Osteocyte (in vitro differentiated cells): ENCODE measurements around the gene MCF2L2. TPM values are rescaled to one million over a fixed set of nuclear protein-coding genes. Genes with fewer than 3 reads are reported as not detected.

Experiments used
- DNase-seq: peaks from one replicate; pipeline ENCODE4 v3.0.0; 2021; ENCODE audit warnings: mixed read lengths; ENCODE audit not compliant: unreplicated experiment; ENCODE audit errors: extremely low spot score
- H3K27ac Mint-ChIP-seq: one replicate; pipeline ENCODE4 v1.8.0; 2021; ENCODE audit warnings: mild to moderate bottlenecking, mixed read lengths; ENCODE audit not compliant: unreplicated experiment
- H3K27me3 Mint-ChIP-seq: one replicate; pipeline ENCODE4 v1.8.0; 2021; ENCODE audit warnings: mixed read lengths; ENCODE audit not compliant: unreplicated experiment
- H3K36me3 Mint-ChIP-seq: one replicate; pipeline ENCODE4 v1.8.0; 2021; ENCODE audit warnings: mixed read lengths; ENCODE audit not compliant: unreplicated experiment
- H3K4me1 Mint-ChIP-seq: one replicate; pipeline ENCODE4 v1.8.0; 2021; ENCODE audit warnings: mixed read lengths; ENCODE audit not compliant: unreplicated experiment
- H3K4me3 Mint-ChIP-seq: one replicate; pipeline ENCODE4 v1.8.0; 2021; ENCODE audit warnings: mild to moderate bottlenecking, moderate library complexity, mixed read lengths; ENCODE audit not compliant: unreplicated experiment
- H3K9me3 Mint-ChIP-seq: one replicate; pipeline ENCODE4 v1.8.0; 2021; ENCODE audit warnings: mixed read lengths; ENCODE audit not compliant: unreplicated experiment
- CTCF ChIP-seq: fragments of 200-600 bp; sonication (generic); IDR thresholded peaks from 2 replicates; pipeline ENCODE4 v1.5.0; 2021; ENCODE audit warnings: antibody characterized with exemption, mild to moderate bottlenecking, moderate library complexity
- total RNA-seq: library from RNA; stranded (reverse); gene quantifications from 2 replicates; pipeline ENCODE4 v1.2.1, GENCODE V29; 2021

MCF2L2 gene
- total RNA-seq, 1 donor from 2014 or later, result 1.7 TPM

GRCh38 chr3:183329543-183329942 lies 98.9 kb downstream of the MCF2L2 start:
- Mint-ChIP-seq H3K4me1 (peaks cover 16% of the 10 kb centered on the region), H3K27me3 (no peaks in the 10 kb centered on the region), H3K27ac (no peak overlapping the region), H3K36me3 (peaks cover 2% of the 10 kb centered on the region), H3K9me3 (no peaks in the 10 kb centered on the region), H3K4me3 (no peak overlapping the region)
- TF ChIP-seq CTCF, result no peak
- DNase-seq, result no peak

- no peak overlapping the region for H3K27ac Mint-ChIP-seq
- TF ChIP-seq CTCF, result no peak
- peaks cover 16% of the 10 kb centered on the region for H3K4me1 Mint-ChIP-seq
- H3K27me3 Mint-ChIP-seq, result no peaks in the 10 kb centered on the region
- H3K4me3 Mint-ChIP-seq, result no peak overlapping the region
- H3K9me3 Mint-ChIP-seq, result no peaks in the 10 kb centered on the region
- peaks cover 2% of the 10 kb centered on the region for H3K36me3 Mint-ChIP-seq
- DNase-seq, result no peak
Measured at GRCh38 chr3:183328823-183329222, 99.6 kb downstream of the MCF2L2 start.

- no peak for TF ChIP-seq CTCF
- Mint-ChIP-seq H3K9me3 (no peaks in the 10 kb centered on the region), H3K27me3 (no peaks in the 10 kb centered on the region), H3K4me3 (no peak overlapping the region), H3K27ac (no peak overlapping the region), H3K36me3 (no peaks in the 10 kb centered on the region), H3K4me1 (peaks cover 16% of the 10 kb centered on the region)
- no peak for DNase-seq
Measured at GRCh38 chr3:183328164-183328563, 100.3 kb downstream of the MCF2L2 start.

GRCh38 chr3:183327343-183327742 lies 101.1 kb downstream of the MCF2L2 start:
- H3K4me3 Mint-ChIP-seq, result no peak overlapping the region

GRCh38 chr3:183324083-183324482 lies 104.3 kb downstream of the MCF2L2 start:
- no peaks in the 10 kb centered on the region for H3K36me3 Mint-ChIP-seq
- no peak overlapping the region for H3K4me3 Mint-ChIP-seq
- H3K4me1 Mint-ChIP-seq, result peaks cover 16% of the 10 kb centered on the region
- no peak for TF ChIP-seq CTCF
- H3K27me3 Mint-ChIP-seq, result no peaks in the 10 kb centered on the region
- no peak for DNase-seq
- H3K9me3 Mint-ChIP-seq, result no peaks in the 10 kb centered on the region
- no peak overlapping the region for H3K27ac Mint-ChIP-seq

More at GRCh38 chr3:183327343-183327742, 101.1 kb downstream of the MCF2L2 start:
- H3K4me1 Mint-ChIP-seq, result peaks cover 16% of the 10 kb centered on the region
- no peak for TF ChIP-seq CTCF
- H3K27me3 Mint-ChIP-seq, result no peaks in the 10 kb centered on the region
- DNase-seq, result no peak
- no peaks in the 10 kb centered on the region for H3K36me3 Mint-ChIP-seq
- no peaks in the 10 kb centered on the region for H3K9me3 Mint-ChIP-seq
- H3K27ac Mint-ChIP-seq, result no peak overlapping the region
